Esophagus muscularis mucosa (tissue), 3 donors: ENCODE data around the gene RPL39.
"Not testable (repeated sequence)": the region's sequence is repeated elsewhere in the genome, so short reads cannot be mapped to it uniquely, and the experiment has no call there.

Source experiments
- EP300 ChIP-seq: sonication (generic); formaldehyde crosslinking; IDR thresholded peaks from one replicate; pipeline ENCODE4 v1.6.1; 2017; ENCODE audit warnings: antibody characterized with exemption
- TF ChIP-seq, protein P1 (sequence below), 3 experiments: fragments of 200-600 bp in 2 of 3; fragments of 450-650 bp in 1 of 3; sonication (generic) in 2 of 3; IDR thresholded peaks; one replicate each; pipeline ENCODE4 v1.5.1; 2017 to 2019; ENCODE audit warnings: antibody characterized with exemption in 3 of 3, mild to moderate bottlenecking in 2 of 3, moderate library complexity in 1 of 3

DNA sequence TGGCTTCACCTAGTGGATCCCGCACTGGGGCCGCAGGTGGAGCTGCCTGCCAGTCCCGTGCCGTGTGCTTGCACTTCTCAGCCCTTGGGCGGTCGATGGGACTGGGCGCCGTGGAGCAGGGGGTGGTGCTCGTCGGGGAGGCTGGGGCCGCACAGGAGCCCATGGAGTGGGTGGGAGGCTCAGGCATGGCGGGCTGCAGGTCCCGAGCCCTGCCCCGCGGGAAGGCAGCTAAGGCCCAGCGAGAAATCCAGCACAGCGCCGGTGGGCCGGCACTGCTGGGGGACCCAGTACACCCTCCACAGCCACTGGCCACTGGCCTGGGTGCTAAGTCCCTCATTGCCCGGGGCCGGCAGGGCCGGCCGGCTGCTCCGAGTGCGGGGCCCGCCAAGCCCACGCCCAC, 40.7 kb downstream of the RPL39 start:
- TF ChIP-seq, protein P1, sequence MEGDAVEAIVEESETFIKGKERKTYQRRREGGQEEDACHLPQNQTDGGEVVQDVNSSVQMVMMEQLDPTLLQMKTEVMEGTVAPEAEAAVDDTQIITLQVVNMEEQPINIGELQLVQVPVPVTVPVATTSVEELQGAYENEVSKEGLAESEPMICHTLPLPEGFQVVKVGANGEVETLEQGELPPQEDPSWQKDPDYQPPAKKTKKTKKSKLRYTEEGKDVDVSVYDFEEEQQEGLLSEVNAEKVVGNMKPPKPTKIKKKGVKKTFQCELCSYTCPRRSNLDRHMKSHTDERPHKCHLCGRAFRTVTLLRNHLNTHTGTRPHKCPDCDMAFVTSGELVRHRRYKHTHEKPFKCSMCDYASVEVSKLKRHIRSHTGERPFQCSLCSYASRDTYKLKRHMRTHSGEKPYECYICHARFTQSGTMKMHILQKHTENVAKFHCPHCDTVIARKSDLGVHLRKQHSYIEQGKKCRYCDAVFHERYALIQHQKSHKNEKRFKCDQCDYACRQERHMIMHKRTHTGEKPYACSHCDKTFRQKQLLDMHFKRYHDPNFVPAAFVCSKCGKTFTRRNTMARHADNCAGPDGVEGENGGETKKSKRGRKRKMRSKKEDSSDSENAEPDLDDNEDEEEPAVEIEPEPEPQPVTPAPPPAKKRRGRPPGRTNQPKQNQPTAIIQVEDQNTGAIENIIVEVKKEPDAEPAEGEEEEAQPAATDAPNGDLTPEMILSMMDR (IDR thresholded peaks at IDR 0.05), result not testable (repeated sequence)
- TF ChIP-seq EP300, result not testable (repeated sequence)
